GM23338 (cell line): Measurements from ENCODE around the gene TPX2. TPM values are rescaled to one million over a fixed set of nuclear protein-coding genes. Genes with fewer than 3 reads are reported as not detected.

Experiments used
- ATAC-seq: fragments of 200-7000 bp; cut with Tn5 transposase; 3 replicates; pipeline ENCODE4 v1.9.1; 2020
- DNase-seq: peaks from one replicate; pipeline ENCODE4 v3.0.0-alpha.2; 2015; ENCODE audit warnings: low spot score
- H2AFZ ChIP-seq: fragments of 200-600 bp; sonication (generic); 2 replicates; pipeline ENCODE4 v1.8.0; 2016; ENCODE audit warnings: antibody characterized with exemption, mild to moderate bottlenecking, moderate library complexity
- H3F3A ChIP-seq: fragments of 200-600 bp; sonication (generic); replicated peaks from 2 replicates; pipeline ENCODE4 v1.8.0; 2017; ENCODE audit warnings: antibody characterized with exemption, mixed run types, low read depth
- H3K27ac ChIP-seq: fragments of 200-600 bp; sonication (generic); 2 replicates; pipeline ENCODE4 v1.6.1; 2016; ENCODE audit warnings: low read depth
- H3K27me3 ChIP-seq: fragments of 200-600 bp; sonication (generic); 2 replicates; pipeline ENCODE4 v1.8.0; 2016; ENCODE audit warnings: mild to moderate bottlenecking, mixed run types, moderate library complexity; ENCODE audit not compliant: insufficient read depth
- H3K36me3 ChIP-seq: fragments of 200-600 bp; sonication (generic); 2 replicates; pipeline ENCODE4 v1.8.0; 2016; ENCODE audit warnings: mild to moderate bottlenecking; ENCODE audit not compliant: insufficient read depth
- H3K4me1 ChIP-seq: fragments of 200-600 bp; sonication (generic); 2 replicates; pipeline ENCODE4 v1.8.0; 2016; ENCODE audit warnings: mild to moderate bottlenecking, moderate library complexity; ENCODE audit not compliant: insufficient read depth
- H3K4me2 ChIP-seq: fragments of 200-600 bp; sonication (generic); 2 replicates; pipeline ENCODE4 v1.7.1; 2017; ENCODE audit warnings: mixed run types
- H3K4me3 ChIP-seq: fragments of 200-600 bp; sonication (generic); 2 replicates; pipeline ENCODE4 v1.6.1; 2016; ENCODE audit warnings: mixed run types
- H3K79me2 ChIP-seq: fragments of 200-600 bp; sonication (generic); replicated peaks from 2 replicates; pipeline ENCODE4 v1.8.0; 2017; ENCODE audit warnings: mild to moderate bottlenecking; ENCODE audit not compliant: insufficient read depth
- H3K9me2 ChIP-seq: fragments of 200-600 bp; sonication (generic); 2 replicates; pipeline ENCODE4 v1.8.0; 2017; ENCODE audit not compliant: insufficient read depth
- H4K20me1 ChIP-seq: fragments of 200-600 bp; sonication (generic); replicated peaks from 2 replicates; pipeline ENCODE4 v1.8.0; 2017; ENCODE audit warnings: mild to moderate bottlenecking; ENCODE audit not compliant: insufficient read depth
- H3K27ac Mint-ChIP-seq: 2 replicates; pipeline ENCODE4 v1.8.0; 2020; ENCODE audit warnings: inconsistent platforms, mild to moderate bottlenecking, moderate library complexity, mixed read lengths
- H3K27me3 Mint-ChIP-seq: 3 replicates; pipeline ENCODE4 v1.8.0; 2022; ENCODE audit warnings: low read depth, mild to moderate bottlenecking, moderate library complexity, mixed read lengths, inconsistent platforms; ENCODE audit not compliant: insufficient read depth, poor library complexity
- H3K36me3 Mint-ChIP-seq: 3 replicates; pipeline ENCODE4 v1.8.0; 2021; ENCODE audit warnings: low read depth, mild to moderate bottlenecking, inconsistent platforms, moderate library complexity, mixed read lengths
- H3K4me1 Mint-ChIP-seq: 3 replicates; pipeline ENCODE4 v1.8.0; 2020; ENCODE audit warnings: mild to moderate bottlenecking, inconsistent platforms, mixed read lengths
- H3K4me3 Mint-ChIP-seq: 3 replicates; pipeline ENCODE4 v1.8.0; 2021; ENCODE audit warnings: moderate library complexity, mild to moderate bottlenecking, inconsistent platforms, mixed read lengths
- H3K9me3 Mint-ChIP-seq: 3 replicates; pipeline ENCODE4 v1.8.0; 2020; ENCODE audit warnings: moderate library complexity, mild to moderate bottlenecking, inconsistent platforms, mixed read lengths
- CREB1 ChIP-seq: fragments of 250-450 bp; sonication (Bioruptor Pico); IDR thresholded peaks from 2 replicates; pipeline ENCODE4 v1.5.0; 2020; ENCODE audit warnings: low read depth, mild to moderate bottlenecking, moderate library complexity
- EZH2 ChIP-seq: fragments of 200-600 bp; sonication (generic); IDR thresholded peaks from one replicate; pipeline ENCODE4 v1.8.0; 2017; ENCODE audit warnings: antibody characterized with exemption, mild to moderate bottlenecking, low read depth; ENCODE audit not compliant: unreplicated experiment
- EZH2phosphoT487 ChIP-seq: fragments of 200-600 bp; sonication (generic); IDR thresholded peaks from one replicate; pipeline ENCODE4 v1.8.1; 2018; ENCODE audit warnings: antibody characterized with exemption; ENCODE audit not compliant: unreplicated experiment
- JUNB ChIP-seq: IDR thresholded peaks from one replicate; pipeline ENCODE4 v1.6.1; 2016; ENCODE audit warnings: antibody characterized with exemption; ENCODE audit not compliant: unreplicated experiment
- NANOG ChIP-seq: IDR thresholded peaks from 2 replicates; pipeline ENCODE4 v1.6.1; 2016; ENCODE audit warnings: antibody characterized with exemption, borderline replicate concordance
- POLR2AphosphoS5 ChIP-seq: IDR thresholded peaks from 2 replicates; pipeline ENCODE4 v1.6.1; 2016; ENCODE audit warnings: antibody characterized with exemption, low read depth
- STAT1 ChIP-seq: IDR thresholded peaks from one replicate; pipeline ENCODE4 v1.6.1; 2016; ENCODE audit warnings: antibody characterized with exemption; ENCODE audit not compliant: unreplicated experiment
- ZNF114 ChIP-seq: fragments of 250-450 bp; sonication (Bioruptor Pico); IDR thresholded peaks from 2 replicates; pipeline ENCODE4 v1.5.0; 2020; ENCODE audit warnings: mild to moderate bottlenecking, moderate library complexity
- ZNF331 ChIP-seq: fragments of 250-450 bp; sonication (Bioruptor Pico); IDR thresholded peaks from 2 replicates; pipeline ENCODE4 v1.5.0; 2020; ENCODE audit warnings: low read depth, mild to moderate bottlenecking, moderate library complexity
- polyA plus RNA-seq: library from polyadenylated mRNA; unstranded; fragments of >200 nt; fragmentation: Nextera tagmentation; extraction: Ambion mirVana; gene quantifications from 2 replicates; pipeline ENCODE4 v1.2.1, GENCODE V29; 2016
- total RNA-seq: library from RNA; depleted of rRNA; stranded (reverse); fragments of >200 nt; shearing (Covaris generic); gene quantifications from 2 replicates; pipeline ENCODE4 v1.2.3, GENCODE V29; 2014
- TF ChIP-seq, protein P1 (sequence below): fragments of 250-450 bp; sonication (Bioruptor Pico); IDR thresholded peaks from 2 replicates; pipeline ENCODE4 v1.5.0; 2020; ENCODE audit warnings: mild to moderate bottlenecking, moderate library complexity
- TF ChIP-seq, protein P2 (sequence below), 2 experiments: fragments of 200-600 bp in 1 of 2; sonication (generic) in 1 of 2; conservative IDR thresholded peaks; 2 replicates each; pipeline versions ENCODE4 v1.5.1 to v1.6.1; 2016 to 2017; ENCODE audit warnings: antibody characterized with exemption in 2 of 2, low read depth in 2 of 2, mild to moderate bottlenecking in 2 of 2, moderate library complexity in 1 of 2
- TF ChIP-seq, protein P3 (sequence below): IDR thresholded peaks from one replicate; pipeline ENCODE4 v1.6.1; 2018; ENCODE audit warnings: antibody characterized with exemption; ENCODE audit not compliant: unreplicated experiment
- TF ChIP-seq, protein P4 (sequence below): IDR thresholded peaks from 2 replicates; pipeline ENCODE4 v1.6.1; 2016; ENCODE audit warnings: antibody characterized with exemption

TPX2 gene
- total and polyA plus RNA-seq, 2 experiments from 2014 or later = 101 to 159 TPM

DNA sequence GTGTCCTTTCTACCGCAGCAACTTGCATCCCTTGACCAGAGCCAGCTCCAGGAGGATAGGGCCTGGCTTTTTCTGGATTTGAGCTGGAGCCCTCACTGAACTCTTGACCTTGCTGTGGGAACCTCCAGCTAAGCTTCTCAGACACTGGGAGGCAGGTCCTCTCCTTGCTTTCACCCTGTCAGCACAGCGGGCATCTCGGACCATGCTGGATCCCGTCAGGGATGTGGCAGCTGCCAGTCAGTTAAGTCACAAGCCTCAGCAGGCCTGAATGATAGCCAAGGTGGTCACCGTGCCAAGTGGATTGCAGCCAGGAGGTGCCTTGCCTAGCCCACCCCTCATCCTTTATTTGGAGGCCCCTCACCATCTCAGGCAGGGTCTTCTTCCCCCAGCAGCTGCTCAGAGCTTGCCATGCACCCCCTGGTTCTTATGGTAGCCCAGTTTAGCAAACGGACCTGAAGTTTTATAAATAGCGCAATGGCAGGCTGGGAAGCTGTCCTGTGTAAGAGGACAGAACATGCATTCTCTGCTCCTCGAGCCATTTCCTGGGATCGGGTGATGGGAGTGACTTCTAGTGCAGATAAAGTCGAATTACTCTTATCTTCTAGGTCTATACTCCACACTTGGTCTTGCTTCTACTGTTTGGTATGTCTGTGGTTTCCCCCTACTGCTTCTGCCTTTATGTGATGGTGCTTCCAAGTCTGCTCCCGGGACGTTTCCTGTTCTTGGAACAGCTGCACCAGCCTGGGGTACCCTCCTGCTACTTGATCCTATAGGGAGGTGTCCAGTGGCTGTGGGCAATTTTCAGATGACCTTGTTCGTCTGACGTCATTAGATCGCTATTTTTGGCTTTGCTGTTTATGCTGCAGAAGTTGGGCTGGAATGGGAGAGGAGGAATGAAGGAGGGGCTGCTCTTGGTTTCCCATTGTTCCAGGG, 73.0 kb downstream of the TPX2 start:
- ATAC-seq = no peak

More for the DNA sequence above, 73.0 kb downstream of the TPX2 start:
- Mint-ChIP-seq H3K4me1 (peaks cover 9% of the 10 kb centered on the region), H3K9me3 (no peaks in the 10 kb centered on the region), H3K4me3 (no peak overlapping the region), H3K36me3 (no peaks in the 10 kb centered on the region), H3K27ac (no peak overlapping the region), H3K27me3 (peaks cover 6% of the 10 kb centered on the region)
- DNase-seq = no peak
- Histone ChIP-seq H3K4me2 (no peak overlapping the region), H3K79me2 (no peaks in the 10 kb centered on the region), H3K36me3 (no peaks in the 10 kb centered on the region), H4K20me1 (peaks cover 10% of the 10 kb centered on the region), H3K4me3 (no peak overlapping the region), H3K27ac (no peak overlapping the region), H3K4me1 (peaks cover 8% of the 10 kb centered on the region; the same call in 1 of the 2 replicates), H2AFZ (no peak overlapping the region), H3K9me2 (no peaks in the 10 kb centered on the region), H3F3A (0 out of 2 replicates have a peak, but pooled peaks cover 6% of the 10 kb centered on the region), H3K27me3 (no peaks in the 10 kb centered on the region)
- TF ChIP-seq ZNF114 (CRISPR knock-in tag) (no peak), EZH2phosphoT487 (no peak), EZH2 (no peak), CREB1 (no peak), STAT1 (no peak), POLR2AphosphoS5 (no peak), JUNB (no peak), ZNF331 (CRISPR knock-in tag) (no peak), NANOG (no peak)
- TF ChIP-seq, protein P1, sequence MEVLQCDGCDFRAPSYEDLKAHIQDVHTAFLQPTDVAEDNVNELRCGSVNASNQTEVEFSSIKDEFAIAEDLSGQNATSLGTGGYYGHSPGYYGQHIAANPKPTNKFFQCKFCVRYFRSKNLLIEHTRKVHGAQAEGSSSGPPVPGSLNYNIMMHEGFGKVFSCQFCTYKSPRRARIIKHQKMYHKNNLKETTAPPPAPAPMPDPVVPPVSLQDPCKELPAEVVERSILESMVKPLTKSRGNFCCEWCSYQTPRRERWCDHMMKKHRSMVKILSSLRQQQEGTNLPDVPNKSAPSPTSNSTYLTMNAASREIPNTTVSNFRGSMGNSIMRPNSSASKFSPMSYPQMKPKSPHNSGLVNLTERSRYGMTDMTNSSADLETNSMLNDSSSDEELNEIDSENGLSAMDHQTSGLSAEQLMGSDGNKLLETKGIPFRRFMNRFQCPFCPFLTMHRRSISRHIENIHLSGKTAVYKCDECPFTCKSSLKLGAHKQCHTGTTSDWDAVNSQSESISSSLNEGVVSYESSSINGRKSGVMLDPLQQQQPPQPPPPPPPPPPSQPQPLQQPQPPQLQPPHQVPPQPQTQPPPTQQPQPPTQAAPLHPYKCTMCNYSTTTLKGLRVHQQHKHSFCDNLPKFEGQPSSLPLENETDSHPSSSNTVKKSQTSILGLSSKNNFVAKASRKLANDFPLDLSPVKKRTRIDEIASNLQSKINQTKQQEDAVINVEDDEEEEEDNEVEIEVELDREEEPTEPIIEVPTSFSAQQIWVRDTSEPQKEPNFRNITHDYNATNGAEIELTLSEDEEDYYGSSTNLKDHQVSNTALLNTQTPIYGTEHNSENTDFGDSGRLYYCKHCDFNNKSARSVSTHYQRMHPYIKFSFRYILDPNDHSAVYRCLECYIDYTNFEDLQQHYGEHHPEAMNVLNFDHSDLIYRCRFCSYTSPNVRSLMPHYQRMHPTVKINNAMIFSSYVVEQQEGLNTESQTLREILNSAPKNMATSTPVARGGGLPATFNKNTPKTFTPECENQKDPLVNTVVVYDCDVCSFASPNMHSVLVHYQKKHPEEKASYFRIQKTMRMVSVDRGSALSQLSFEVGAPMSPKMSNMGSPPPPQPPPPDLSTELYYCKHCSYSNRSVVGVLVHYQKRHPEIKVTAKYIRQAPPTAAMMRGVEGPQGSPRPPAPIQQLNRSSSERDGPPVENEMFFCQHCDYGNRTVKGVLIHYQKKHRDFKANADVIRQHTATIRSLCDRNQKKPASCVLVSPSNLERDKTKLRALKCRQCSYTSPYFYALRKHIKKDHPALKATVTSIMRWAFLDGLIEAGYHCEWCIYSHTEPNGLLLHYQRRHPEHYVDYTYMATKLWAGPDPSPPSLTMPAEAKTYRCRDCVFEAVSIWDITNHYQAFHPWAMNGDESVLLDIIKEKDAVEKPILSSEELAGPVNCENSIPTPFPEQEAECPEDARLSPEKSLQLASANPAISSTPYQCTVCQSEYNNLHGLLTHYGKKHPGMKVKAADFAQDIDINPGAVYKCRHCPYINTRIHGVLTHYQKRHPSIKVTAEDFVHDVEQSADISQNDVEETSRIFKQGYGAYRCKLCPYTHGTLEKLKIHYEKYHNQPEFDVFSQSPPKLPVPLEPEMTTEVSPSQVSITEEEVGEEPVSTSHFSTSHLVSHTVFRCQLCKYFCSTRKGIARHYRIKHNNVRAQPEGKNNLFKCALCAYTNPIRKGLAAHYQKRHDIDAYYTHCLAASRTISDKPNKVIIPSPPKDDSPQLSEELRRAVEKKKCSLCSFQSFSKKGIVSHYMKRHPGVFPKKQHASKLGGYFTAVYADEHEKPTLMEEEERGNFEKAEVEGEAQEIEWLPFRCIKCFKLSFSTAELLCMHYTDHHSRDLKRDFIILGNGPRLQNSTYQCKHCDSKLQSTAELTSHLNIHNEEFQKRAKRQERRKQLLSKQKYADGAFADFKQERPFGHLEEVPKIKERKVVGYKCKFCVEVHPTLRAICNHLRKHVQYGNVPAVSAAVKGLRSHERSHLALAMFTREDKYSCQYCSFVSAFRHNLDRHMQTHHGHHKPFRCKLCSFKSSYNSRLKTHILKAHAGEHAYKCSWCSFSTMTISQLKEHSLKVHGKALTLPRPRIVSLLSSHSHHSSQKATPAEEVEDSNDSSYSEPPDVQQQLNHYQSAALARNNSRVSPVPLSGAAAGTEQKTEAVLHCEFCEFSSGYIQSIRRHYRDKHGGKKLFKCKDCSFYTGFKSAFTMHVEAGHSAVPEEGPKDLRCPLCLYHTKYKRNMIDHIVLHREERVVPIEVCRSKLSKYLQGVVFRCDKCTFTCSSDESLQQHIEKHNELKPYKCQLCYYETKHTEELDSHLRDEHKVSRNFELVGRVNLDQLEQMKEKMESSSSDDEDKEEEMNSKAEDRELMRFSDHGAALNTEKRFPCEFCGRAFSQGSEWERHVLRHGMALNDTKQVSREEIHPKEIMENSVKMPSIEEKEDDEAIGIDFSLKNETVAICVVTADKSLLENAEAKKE = no peak
- TF ChIP-seq, protein P2, sequence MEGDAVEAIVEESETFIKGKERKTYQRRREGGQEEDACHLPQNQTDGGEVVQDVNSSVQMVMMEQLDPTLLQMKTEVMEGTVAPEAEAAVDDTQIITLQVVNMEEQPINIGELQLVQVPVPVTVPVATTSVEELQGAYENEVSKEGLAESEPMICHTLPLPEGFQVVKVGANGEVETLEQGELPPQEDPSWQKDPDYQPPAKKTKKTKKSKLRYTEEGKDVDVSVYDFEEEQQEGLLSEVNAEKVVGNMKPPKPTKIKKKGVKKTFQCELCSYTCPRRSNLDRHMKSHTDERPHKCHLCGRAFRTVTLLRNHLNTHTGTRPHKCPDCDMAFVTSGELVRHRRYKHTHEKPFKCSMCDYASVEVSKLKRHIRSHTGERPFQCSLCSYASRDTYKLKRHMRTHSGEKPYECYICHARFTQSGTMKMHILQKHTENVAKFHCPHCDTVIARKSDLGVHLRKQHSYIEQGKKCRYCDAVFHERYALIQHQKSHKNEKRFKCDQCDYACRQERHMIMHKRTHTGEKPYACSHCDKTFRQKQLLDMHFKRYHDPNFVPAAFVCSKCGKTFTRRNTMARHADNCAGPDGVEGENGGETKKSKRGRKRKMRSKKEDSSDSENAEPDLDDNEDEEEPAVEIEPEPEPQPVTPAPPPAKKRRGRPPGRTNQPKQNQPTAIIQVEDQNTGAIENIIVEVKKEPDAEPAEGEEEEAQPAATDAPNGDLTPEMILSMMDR (conservative IDR thresholded peaks at IDR 0.05; ENCODE audit: low read depth in 2 of 2) = no peak
- TF ChIP-seq, protein P3, sequence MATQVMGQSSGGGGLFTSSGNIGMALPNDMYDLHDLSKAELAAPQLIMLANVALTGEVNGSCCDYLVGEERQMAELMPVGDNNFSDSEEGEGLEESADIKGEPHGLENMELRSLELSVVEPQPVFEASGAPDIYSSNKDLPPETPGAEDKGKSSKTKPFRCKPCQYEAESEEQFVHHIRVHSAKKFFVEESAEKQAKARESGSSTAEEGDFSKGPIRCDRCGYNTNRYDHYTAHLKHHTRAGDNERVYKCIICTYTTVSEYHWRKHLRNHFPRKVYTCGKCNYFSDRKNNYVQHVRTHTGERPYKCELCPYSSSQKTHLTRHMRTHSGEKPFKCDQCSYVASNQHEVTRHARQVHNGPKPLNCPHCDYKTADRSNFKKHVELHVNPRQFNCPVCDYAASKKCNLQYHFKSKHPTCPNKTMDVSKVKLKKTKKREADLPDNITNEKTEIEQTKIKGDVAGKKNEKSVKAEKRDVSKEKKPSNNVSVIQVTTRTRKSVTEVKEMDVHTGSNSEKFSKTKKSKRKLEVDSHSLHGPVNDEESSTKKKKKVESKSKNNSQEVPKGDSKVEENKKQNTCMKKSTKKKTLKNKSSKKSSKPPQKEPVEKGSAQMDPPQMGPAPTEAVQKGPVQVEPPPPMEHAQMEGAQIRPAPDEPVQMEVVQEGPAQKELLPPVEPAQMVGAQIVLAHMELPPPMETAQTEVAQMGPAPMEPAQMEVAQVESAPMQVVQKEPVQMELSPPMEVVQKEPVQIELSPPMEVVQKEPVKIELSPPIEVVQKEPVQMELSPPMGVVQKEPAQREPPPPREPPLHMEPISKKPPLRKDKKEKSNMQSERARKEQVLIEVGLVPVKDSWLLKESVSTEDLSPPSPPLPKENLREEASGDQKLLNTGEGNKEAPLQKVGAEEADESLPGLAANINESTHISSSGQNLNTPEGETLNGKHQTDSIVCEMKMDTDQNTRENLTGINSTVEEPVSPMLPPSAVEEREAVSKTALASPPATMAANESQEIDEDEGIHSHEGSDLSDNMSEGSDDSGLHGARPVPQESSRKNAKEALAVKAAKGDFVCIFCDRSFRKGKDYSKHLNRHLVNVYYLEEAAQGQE = no peak
- TF ChIP-seq, protein P4, sequence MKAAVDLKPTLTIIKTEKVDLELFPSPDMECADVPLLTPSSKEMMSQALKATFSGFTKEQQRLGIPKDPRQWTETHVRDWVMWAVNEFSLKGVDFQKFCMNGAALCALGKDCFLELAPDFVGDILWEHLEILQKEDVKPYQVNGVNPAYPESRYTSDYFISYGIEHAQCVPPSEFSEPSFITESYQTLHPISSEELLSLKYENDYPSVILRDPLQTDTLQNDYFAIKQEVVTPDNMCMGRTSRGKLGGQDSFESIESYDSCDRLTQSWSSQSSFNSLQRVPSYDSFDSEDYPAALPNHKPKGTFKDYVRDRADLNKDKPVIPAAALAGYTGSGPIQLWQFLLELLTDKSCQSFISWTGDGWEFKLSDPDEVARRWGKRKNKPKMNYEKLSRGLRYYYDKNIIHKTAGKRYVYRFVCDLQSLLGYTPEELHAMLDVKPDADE = no peak
